ENCODE results near the gene ARAP1.
A peak's percentile ranks its signal among the peaks of the same experiment; 100 is the strongest.

DNA sequence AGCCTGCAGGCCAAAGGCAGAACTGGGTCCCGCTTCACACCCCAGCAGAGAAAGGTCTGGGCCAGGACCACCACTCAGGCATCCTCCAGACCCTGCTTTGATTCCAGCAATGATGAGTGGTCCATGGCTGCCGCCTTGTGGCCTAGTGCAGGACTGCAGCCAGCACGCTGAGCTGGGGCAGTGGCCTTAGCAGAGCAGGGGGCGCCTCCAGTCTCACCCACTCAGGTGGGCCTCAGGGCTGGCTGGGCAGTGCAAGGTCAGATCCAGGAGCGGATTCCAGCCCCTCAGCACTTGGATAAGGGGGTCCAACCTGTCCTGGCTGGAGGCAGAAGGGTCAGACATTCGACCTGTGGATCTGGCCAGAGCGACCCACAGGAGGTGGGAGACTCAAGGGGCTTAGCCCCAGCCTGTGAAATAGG, 68.4 kb downstream of the ARAP1 start:
- TF ChIP-seq POLR2AphosphoS5 (IDR thresholded peaks at IDR 0.05) (no peak), POLR2A (IDR thresholded peaks at IDR 0.05) (no peak)
- TF ChIP-seq, protein P1, sequence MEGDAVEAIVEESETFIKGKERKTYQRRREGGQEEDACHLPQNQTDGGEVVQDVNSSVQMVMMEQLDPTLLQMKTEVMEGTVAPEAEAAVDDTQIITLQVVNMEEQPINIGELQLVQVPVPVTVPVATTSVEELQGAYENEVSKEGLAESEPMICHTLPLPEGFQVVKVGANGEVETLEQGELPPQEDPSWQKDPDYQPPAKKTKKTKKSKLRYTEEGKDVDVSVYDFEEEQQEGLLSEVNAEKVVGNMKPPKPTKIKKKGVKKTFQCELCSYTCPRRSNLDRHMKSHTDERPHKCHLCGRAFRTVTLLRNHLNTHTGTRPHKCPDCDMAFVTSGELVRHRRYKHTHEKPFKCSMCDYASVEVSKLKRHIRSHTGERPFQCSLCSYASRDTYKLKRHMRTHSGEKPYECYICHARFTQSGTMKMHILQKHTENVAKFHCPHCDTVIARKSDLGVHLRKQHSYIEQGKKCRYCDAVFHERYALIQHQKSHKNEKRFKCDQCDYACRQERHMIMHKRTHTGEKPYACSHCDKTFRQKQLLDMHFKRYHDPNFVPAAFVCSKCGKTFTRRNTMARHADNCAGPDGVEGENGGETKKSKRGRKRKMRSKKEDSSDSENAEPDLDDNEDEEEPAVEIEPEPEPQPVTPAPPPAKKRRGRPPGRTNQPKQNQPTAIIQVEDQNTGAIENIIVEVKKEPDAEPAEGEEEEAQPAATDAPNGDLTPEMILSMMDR (IDR thresholded peaks at IDR 0.05), result peak; percentile 69 to 91 (median 82)
